GM21723 (cell line): ENCODE measurements around the gene ECM2.

Experiments used
- ATAC-seq: cut with Tn5 transposase; IDR thresholded peaks from one replicate; pipeline ENCODE4 v1.9.1; 2021; ENCODE audit warnings: mild to moderate bottlenecking, moderate library complexity; ENCODE audit not compliant: unreplicated experiment

ECM2 gene

DNA sequence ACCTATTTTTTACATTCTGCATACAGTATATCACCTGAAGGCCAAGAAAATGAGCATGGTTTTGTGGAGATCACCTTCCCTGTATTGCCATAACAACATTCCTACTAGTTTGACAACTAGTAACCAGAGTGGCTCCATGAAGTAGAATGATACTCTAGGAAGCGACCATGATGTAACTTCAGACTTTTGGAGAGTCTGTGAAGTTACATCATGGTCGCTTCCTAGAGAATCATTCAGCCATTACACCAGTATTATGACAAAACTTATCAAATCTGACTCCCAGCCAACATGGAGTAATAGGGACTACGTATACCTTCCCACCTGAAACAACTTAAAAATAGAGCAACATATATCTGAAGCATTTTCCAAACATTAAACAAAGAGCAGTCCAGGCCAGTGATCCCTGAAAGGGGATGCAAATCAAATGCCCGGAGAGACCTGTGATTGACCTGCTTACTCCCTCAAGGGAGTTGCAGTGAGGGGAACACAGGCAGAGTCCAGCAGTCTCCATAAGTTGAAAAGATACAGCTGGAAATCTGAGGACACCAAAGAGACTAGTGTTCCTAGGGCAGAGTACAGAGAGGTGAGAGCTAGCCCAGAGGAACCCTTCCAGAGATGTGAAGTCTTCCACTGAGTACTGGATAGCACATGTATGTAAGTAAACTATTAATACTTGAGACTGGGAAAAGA lies 7.8 kb downstream of the ECM2 start:
- ATAC-seq, result no peak

DNA sequence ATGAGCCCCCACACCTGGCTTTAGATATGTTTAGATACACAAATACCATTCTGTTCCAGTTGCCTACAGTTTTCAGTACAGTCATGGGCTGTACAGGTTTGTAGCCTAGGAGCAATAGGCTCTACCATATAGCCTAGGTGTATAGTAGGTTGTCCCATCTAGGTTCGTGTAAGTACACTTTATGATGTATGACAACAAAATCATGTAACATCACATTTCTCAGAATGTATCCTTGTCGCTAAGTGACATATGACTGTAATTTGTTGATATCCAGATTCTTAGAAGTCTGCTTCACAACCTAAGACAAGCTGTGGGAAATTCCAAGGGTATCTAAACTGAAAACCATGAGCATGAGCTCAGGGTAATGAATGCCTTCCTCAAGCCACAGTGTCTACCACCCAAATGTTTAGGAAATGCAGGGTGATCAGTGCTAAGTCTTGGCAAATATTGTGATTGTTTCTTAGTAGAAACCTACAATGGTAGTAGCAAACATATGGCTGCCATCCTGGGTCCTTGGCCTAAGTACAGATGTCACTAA lies 8.4 kb downstream of the ECM2 start:
- no peak for ATAC-seq

DNA sequence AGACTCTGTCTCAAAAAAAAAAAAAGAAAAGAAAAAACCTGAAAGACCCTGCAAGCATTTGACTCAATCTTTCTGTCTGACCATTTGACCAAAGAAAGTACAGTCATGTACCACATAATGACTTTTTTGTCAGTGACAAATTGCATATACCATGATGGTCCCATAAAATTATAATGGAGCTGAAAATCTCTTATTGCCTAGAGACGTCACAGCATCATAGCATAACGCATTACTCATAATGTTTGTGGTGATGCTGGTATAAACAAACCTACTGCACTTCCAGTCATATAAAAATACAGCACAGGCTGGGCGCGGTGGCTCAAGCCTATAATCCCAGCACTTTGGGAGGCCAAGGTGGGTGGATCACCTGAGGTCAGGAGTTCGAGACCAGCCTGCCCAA lies 10.5 kb downstream of the ECM2 start:
- no peak for ATAC-seq

- no peak for ATAC-seq
These were observed 10.9 kb downstream of the ECM2 start for GRCh38 chr9:92524881-92525280.

GRCh38 chr9:92522983-92523970 lies 12.5 kb downstream of the ECM2 start:
- ATAC-seq, result no peak

GRCh38 chr9:92520837-92521236 lies 15.0 kb downstream of the ECM2 start:
- no peak for ATAC-seq

GRCh38 chr9:92518199-92518598 lies 17.6 kb downstream of the ECM2 start:
- no peak for ATAC-seq

DNA sequence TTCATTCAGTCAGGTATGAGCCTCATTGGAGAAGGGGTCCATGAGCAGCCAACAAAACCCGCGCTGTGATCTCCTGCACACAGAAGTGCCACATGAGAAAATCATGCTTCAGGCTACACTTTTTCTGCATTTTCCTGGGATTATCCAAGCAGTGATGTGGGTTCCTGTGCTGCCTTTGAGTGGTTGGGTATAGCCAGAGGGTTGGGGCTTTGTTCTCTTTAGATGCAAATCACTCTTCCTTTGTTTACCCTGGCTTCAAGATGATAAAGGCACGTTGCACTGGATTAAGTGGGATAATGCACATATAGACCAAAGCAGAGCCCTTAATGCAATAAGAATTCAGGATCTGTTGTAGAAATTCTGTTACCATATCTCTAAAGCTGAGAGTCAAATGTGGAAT lies 18.7 kb downstream of the ECM2 start:
- ATAC-seq, result no peak

- no peak for ATAC-seq
These were observed 19.3 kb downstream of the ECM2 start for GRCh38 chr9:92516521-92516920.

DNA sequence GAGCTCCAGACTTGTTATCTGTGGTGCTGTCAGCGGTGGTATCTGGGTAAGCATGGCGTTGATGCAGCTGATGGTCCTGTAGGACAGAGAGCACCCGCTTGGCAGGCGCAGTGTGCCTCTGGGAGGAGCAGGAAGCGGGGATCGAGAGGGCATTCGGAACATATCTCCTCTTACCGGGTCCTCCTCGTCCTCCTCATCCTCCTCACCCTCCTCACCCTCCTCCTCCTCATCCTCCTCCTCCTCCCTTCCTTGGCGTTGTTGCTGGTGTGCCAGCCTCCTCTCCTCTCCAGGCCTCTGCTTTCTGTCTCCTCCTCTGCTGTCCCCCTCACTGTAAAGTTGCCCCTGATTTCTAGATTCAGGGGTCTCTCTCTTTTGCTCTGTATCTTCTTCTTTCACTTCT lies 21.2 kb downstream of the ECM2 start:
- ATAC-seq, result no peak

DNA sequence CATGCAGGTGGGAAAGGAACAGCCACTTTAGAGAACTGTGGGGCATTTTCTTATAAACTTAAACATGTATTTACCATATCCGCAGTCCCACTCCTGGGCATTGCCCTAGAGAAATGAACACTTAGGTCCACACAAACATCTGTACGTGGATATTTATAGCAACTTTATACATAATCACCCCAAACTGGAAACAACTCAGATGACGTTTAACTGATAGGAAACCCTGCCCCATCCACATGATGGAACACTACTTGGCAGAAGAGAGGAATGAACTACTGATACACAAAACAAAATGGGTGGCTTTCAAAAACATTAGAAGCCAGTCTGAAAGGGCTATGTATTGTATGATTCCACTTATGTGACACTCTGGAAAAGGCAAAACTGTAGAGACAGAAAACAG lies 22.4 kb downstream of the ECM2 start:
- no peak for ATAC-seq

DNA sequence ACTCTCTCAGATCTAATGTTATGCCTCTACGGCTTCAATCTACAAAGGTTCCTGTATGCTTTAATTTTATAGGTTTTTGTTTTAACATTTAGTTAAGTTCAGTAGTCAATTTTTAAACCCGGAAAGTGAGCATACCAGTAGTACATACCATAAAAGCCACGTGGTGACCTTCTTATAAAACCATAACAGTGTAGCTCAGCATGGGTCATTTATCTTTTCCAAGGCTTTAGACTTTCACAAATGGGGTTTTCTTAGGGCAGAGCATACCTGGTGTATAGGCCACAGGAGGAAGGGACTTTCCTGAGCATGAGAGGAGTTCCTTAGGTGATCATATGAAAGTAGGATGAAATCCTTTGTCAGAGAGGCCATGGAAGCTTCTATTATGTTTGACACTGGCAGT lies 23.2 kb downstream of the ECM2 start:
- no peak for ATAC-seq

DNA sequence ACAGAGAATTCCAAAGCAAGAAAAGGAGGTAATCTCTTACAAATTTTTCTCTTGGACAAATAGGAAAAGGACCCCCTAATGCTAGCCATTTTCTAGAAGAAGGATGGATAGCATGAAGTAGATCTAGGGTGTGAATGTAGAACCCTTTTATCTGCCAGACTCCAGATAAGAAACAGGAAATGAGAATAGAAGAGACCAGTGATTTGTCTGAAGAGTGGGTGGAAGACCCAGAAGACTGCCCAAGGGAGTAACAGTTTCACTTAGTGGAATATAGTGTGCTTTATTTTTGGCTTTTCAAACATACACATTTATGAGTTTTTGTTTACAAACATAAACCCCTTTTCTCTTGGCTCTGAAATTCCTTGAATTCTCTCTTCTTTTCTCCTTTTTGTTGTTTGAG lies 25.0 kb downstream of the ECM2 start:
- no peak for ATAC-seq

DNA sequence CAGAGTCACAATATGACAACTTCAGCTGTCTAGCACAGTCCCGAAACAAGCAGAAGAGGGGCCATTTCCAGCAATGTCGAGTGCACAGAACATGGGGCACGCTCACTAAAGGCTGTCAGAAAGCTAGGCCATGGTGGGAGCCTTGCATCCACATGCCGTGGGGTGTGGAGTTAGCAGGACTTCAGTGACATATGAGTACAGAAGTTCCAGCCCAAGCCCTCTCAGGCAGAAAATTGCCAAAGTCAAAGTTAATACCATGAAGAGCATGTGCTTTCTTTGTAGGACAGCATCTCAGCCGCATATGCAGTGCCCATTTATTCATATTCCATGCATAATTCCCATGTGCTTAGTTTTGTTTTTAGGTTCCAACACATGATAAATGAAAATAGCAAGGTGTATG lies 26.7 kb downstream of the ECM2 start:
- no peak for ATAC-seq

DNA sequence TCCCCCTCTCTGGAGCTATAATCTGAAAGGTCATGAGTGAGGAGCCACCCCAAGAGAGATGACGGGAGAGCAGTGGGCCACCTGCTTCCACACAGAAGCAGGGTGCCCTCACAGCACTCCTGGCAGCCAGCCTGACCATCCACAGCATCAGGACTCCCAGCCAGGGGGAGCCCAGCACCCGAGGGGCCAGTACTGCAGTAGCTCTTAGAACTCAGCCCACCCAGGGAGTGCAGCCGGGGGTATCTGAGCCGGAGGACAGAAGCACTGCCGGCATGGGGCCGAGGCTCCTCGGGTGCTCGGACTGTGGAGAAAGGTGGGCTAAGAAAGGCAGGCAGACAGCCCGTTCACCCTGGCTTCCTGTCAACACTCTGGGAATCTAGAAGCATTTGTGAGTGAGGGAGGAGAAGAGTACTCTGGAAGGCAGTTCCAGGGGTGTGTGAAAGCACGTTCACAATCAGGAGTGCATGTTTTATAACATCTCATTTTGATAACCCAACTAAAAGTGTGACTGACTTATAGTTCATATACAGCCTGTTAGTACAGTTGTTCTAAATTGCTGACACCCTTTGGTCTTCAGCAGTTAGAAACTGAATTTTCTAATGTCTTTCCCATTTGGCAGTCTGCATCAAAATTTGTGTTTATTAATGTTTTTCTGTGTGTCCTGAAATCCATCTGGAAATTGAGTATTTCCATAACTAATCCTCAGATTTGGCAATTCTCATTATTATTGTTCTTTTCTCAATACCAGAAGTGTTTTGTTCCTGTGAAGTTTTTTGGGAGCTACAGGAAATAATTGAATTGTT lies 27.6 kb downstream of the ECM2 start:
- no peak for ATAC-seq

DNA sequence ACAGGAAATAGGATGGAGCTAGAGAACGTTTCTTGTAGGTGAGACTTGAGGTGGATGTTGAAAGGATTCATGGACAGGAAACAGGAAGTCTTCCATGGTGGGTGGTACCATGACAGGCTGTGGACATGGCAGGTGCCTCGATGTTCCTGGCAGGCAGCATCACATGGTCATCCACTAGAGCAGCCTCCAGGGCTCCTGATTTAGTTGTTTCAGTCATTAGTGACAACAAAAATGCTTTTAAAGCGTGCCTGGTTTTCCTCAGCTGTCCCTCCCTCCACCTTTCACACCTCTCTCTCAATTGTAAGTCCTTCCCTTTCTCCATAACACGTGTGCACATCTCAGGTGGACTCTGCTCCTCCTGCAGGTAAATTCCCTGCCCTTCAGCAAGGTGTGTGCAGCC lies 28.3 kb downstream of the ECM2 start:
- ATAC-seq, result no peak

GRCh38 chr9:92507005-92507404 lies 28.8 kb downstream of the ECM2 start:
- no peak for ATAC-seq

GRCh38 chr9:92506184-92506857 lies 29.5 kb downstream of the ECM2 start:
- no peak for ATAC-seq

- ATAC-seq, result no peak
These were observed 30.9 kb downstream of the ECM2 start for GRCh38 chr9:92504881-92505280.

GRCh38 chr9:92503156-92503555 lies 32.6 kb downstream of the ECM2 start:
- ATAC-seq, result no peak
